ENCODE measurements around the gene MYD88. TPM values are rescaled to one million over a fixed set of nuclear protein-coding genes. Genes with fewer than 3 reads are reported as not detected.

The MYD88 gene
- total and polyA plus RNA-seq, 9 of the 15 experiments (the other 6 are each of a cell fraction or from before 2014, with no cell fraction given), result 3.2 to 47.3 (median 27.6) TPM

DNA sequence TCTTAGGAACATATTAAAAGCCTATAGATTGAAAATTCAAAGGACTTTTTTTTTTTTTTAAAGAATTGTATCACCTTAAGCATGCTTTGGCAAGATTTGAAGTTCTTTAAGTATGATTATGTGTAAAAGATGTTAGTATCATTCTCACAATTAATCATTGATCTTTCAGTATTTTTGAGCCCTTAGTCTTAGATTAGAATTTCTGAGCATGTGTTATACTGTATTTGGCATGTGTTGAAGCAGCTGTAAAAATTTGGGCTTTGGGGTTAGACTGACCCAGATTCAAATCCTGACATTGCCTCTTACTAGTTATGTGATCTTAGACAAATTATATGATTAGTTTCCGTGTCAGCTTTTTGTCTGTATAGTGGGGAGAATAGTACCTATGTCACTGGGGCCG, 33.2 kb downstream of the MYD88 start (continued):
- no peak for TF ChIP-seq KAT2B (IDR thresholded peaks at IDR 0.05; ENCODE audit: low read depth, low read length)

DNA sequence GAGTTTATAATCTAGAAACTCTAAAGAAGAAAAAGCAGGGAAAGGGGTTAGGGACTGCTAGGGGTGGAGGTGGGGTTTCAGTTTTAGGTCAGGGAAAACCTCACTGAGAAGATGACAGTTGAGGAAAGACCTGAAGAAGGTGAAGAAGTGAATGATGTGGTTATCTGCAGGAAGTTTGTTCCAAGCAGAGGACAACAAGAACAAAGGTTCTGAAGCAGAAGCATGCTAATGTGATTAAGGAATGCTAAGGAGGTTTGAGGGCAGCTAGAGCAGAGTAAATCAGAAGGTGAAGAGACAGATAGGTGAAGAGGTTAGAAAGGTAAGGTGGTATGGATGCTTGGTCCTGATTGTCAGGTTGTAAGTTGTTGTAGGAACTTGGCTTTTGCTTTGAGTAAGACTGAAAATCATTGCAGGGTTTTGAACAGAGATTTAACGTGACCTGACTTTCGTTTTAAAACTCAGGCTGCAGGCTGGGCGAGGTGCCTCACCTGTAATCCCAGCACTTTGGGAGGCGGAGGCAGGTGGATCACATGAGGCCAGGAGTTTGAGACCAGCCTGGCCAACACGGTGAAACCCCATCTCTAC, 35.5 kb downstream of the MYD88 start:
- Histone ChIP-seq H3K4me2 (ENCODE audit: insufficient read depth, low read length) (no peak overlapping the region), H3K4me1 (replicated peaks in 1 of 2; ENCODE audit: control insufficient read depth in 2 of 2, insufficient read depth in 2 of 2, low read length in 2 of 2) (peaks cover 0 to 2% of the 10 kb centered on the region in 2 experiments; a peak in 1 of 5 replicates), H3K4me3 (no peak overlapping the region), H3K27me3 (ENCODE audit: control insufficient read depth in 2 of 2, insufficient read depth in 2 of 2, low read length in 2 of 2) (no peaks in the 10 kb centered on the region), H3K79me2 (ENCODE audit: control insufficient read depth, insufficient read depth, low read length) (peaks cover 97% of the 10 kb centered on the region), H3K36me3 (ENCODE audit: control insufficient read depth, insufficient read depth, low read length) (peaks cover 7% of the 10 kb centered on the region; the same call in 1 of the 3 replicates), H3K9ac (ENCODE audit: insufficient read depth in 1 of 2, low read depth in 2 of 2, low read length in 2 of 2) (no peak overlapping the region), H3K9me3 (replicated peaks; ENCODE audit: control insufficient read depth, insufficient read depth, low read depth, low read length) (no peaks in the 10 kb centered on the region), H3K9me1 (ENCODE audit: control insufficient read depth, insufficient read depth, low read length) (peaks cover 2% of the 10 kb centered on the region), H4K20me1 (replicated peaks; ENCODE audit: control insufficient read depth, insufficient read depth, low read length) (peaks cover 26% of the 10 kb centered on the region), H2AFZ (ENCODE audit: low read depth, low read length) (no peak overlapping the region), H3K27ac (ENCODE audit: extremely low read depth, low read depth, low read length) (no peak overlapping the region)
- no peak for ATAC-seq
- in situ Hi-C loops (cut with MboI) (no loop called here), intact Hi-C loops (cut with micrococcal nuclease) (no loop called here)
- TF ChIP-seq, protein P1, sequence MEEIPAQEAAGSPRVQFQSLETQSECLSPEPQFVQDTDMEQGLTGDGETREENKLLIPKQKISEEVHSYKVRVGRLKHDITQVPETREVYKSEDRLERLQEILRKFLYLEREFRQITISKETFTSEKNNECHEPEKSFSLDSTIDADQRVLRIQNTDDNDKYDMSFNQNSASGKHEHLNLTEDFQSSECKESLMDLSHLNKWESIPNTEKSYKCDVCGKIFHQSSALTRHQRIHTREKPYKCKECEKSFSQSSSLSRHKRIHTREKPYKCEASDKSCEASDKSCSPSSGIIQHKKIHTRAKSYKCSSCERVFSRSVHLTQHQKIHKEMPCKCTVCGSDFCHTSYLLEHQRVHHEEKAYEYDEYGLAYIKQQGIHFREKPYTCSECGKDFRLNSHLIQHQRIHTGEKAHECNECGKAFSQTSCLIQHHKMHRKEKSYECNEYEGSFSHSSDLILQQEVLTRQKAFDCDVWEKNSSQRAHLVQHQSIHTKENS (CRISPR knock-in tag; IDR thresholded peaks at IDR 0.05), result no peak
- no peak for FAIRE-seq
- CTCF ChIA-PET (ENCODE audit: low intra/inter-chr PET ratio), result no interaction called here
- no peak for DNase-seq (ENCODE audit: extremely low read depth in 1 of 4, low spot score in 3 of 4)
- POLR2A ChIA-PET, result no interaction called here
- no TSS peak for BruUV-seq (replicated peaks)
- 76% methylated on average over 5 of the region's 5 CpGs for WGBS (ENCODE audit: insufficient coverage, low coverage, missing lambda C conversion rate)
